HG02610 (cell line): Measurements from ENCODE around the gene ST3GAL4.
A peak's percentile ranks its signal among the peaks of the same experiment; 100 is the strongest.
"Not testable (repeated sequence)": the region's sequence is repeated elsewhere in the genome, so short reads cannot be mapped to it uniquely, and the experiment has no call there.

Experiments
- ATAC-seq: cut with Tn5 transposase; IDR thresholded peaks from one replicate; pipeline ENCODE4 v1.9.1; 2021; ENCODE audit warnings: mild to moderate bottlenecking, moderate library complexity; ENCODE audit not compliant: unreplicated experiment

Gene ST3GAL4, protein sequence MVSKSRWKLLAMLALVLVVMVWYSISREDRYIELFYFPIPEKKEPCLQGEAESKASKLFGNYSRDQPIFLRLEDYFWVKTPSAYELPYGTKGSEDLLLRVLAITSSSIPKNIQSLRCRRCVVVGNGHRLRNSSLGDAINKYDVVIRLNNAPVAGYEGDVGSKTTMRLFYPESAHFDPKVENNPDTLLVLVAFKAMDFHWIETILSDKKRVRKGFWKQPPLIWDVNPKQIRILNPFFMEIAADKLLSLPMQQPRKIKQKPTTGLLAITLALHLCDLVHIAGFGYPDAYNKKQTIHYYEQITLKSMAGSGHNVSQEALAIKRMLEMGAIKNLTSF

DNA sequence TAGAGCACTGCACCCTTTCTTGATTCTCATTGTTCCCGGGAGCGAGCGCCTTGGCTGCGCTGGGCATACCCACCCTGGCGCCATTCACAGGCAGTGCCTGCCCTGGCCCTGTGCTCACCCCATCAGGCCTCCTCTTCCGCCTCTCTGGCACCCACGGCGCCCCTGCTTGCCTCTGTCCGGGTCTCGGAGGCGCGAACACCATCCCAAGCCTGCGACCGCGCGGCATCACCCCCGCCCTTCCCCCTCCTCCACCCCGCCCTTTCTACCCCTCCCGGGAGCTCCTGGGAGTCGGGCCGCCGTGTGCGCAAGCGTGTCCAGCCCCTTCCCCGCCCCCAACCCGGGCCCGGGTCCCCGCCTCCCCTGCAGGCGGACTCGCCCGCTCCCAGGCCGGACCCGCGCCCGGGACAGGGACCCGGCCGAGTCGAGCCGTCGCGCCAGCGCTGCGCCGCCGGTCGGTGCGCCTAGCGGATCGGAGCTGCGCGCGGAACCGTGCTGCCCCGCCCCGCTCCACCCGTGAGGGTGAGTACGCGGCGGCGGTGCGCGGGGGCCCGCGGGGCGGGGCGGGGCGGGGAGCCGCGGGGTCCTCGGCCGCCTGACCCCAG lies at the start of gene ST3GAL4:
Gene ST3GAL4, plus strand, starts transcription at position 363 of the 602 bp plus-strand sequence. CDS start 50,470 bp downstream, outside the sequence.
- peak; percentile 68 for ATAC-seq

DNA sequence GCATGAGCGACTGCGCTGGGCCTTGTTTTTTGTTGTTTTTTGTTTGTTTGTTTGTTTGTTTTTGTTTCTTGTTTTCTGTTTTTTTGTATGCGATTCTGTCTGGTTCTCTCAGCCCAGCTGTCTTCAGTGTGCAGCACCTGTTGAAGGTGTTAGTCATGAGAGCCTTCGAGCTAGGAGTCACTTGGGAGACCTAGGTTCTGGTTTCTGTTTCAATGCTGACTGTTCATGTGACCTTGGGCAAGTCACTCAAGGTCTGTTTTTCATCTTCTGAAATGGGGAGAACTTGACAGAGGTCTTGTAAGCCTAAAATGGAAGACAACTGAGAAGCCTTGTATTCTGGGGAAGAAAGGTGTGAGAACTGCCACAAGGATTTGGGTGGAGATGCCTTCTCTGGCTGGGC lies 49.8 kb upstream of the ST3GAL4 start:
- ATAC-seq, result peak; percentile 69

DNA sequence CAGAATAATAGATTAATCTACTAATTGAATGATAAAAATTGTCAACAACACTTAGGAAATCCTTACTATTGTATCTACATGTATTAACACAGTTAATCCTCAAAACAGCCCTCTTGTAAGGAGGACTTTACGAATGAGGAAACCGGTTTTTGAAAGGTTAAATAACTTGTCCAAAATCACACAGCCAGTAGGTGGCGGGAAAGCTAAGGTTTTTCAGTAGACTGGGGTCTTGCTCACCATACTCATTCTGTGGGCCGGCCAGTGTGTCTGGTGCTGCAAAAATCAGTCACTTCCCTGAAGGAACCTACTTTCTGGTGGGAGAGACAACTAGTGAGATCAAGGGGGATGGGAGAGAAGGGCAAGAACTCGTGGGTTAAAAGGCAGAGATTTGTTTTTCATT lies 47.8 kb upstream of the ST3GAL4 start:
- no peak for ATAC-seq

DNA sequence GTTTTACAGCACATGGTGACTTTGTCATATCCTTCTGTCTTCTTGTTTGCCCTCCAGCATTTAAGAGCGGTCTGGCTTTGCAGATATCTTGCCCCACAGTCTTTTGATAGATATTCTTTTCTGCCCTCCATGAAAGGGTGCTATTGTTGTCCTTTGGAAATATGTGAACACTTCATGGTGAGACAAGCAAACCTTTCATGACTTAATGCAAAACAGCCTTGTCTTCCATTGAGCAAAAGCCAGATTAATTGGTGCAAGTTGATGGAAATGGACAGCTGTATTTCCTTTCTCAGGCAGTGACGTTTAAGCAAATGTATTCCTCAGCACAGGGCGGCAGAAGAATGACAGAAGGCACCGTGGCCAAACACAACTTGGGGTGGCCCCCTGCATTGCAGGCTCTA lies 47.2 kb upstream of the ST3GAL4 start:
- no peak for ATAC-seq

DNA sequence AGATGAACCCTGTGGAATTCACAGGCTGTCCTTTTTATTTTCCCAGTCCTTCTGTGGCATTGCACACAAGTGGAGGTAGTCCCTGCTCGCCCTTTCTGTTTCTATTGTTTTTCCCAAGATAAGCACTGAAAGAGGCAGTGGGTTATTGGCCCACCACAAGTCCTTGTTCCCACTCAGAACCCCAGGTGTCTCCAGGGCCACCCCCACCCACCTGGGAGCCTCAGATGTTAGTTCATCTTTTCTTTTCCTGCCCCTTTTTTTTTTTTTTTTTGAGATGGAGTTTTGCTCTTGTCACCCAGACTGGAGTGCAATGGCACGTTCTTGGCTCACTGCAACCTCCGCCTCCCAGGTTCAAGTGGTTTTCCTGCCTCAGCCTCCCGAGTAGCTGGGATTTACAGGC lies 46.7 kb upstream of the ST3GAL4 start:
- not testable (repeated sequence) for ATAC-seq

DNA sequence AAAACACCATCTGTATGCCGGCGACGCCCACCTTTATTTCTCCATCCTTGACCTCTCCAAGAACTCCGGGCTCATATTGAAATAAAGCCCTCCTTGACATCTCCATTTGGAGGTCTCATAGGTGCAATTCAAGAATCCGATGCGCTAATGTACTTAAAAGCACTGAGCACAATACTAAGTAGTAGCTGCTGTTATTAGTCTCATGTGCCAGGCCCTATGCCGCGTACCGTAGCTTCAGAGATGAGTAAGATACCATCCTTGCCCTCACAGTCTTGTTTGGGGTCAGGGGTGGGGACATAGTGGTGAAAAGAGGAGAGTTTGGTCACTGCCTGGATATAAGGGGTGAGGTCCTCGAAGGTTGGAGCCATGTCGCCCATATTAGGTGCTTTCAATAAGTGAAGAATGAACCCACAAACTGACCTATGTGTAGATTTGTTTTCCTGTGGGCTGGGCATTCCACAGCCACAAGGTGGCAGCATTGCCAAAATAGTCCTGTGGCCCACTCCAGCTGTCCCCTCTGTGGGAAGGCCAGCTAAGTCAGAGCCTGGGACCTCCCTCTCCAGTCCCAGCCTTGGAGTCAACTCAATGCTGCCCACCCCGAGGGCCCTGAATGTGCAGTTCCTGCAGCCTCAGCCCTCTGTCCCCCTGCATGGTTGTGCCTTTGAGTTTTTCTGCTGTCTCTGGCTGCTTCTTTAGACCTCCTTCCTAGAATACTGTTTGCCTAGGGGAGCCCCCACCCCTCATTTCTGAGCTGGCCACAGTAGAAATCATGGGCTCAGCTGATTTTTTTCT lies 45.1 kb upstream of the ST3GAL4 start:
- peak; percentile 21 for ATAC-seq

DNA sequence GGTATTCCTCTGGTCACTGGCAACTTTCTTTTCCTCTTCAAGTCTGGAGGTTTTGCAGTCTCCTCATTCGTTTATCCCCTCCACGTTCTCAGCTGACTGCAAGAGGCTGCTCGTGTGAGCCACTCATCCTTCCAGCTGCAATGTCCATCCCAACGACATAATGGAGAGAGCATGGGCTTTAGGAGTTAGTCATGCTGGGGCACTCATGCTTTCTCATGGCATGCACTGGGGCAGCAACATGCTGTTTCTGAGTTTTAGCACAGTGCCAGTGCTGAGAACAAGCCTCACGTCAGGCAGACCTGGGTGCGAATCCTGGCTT lies 44.5 kb upstream of the ST3GAL4 start:
- ATAC-seq, result no peak

DNA sequence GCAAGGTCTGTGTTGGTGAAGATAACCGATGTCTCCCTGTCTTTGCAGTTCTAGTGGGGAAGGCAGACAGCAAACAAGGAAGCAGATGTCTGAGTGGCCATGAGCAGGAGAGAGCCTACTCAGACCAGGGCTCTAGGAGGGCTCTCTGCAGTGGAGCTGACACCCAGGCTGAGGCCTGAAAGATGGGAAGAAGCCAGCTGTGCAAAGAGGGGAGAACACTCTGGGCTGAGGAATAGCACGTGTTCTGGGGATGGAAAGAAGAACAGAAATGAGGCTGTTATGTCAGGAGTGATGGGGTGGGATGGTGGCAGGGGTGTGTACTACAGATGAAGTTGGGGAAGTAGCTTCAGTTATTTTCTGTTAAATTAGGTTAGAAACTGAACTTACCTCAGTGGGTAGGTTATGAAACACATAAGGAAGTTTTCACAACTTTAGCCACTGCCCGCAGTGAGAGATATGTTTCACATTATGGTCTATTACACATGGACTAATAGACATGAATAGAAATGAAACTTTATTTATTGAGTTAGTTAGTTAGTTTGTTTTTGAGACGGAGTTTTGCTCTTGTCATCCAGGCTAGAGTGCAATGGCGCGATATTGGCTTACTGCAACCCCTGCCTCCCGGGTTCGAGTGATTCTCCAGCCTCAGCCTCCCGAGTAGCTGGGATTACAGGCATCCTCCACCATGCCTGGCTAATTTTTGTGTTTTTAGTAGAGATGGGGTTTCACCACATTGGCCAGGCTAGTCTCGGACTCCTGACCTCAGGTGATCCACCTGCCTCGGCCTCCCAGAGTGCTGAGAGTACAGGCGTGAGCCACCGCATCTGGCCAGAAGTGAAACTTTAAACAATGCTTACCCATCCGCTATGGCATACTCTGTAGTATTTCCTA lies 43.8 kb upstream of the ST3GAL4 start:
- peak; percentile 85 for ATAC-seq

DNA sequence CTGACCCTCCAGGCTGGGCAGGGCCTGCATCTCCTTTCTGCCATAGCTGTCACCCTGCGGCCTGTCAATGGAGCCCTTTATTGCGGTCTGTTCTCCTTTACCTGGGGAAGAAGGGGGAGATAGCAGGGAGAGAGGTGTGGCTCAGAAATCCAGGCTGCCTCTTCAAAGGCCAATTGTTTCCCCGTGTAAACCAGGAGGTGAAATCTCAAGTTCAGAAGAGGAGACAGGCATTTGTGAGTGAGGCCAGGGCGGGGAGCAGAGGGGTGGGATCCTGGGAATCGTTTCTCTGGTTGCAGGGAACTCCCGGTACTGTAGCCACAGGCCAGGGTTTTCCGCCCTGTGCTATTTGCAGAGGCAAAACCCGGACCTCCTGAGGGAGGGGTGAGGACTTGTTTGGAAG lies 42.5 kb upstream of the ST3GAL4 start:
- no peak for ATAC-seq

DNA sequence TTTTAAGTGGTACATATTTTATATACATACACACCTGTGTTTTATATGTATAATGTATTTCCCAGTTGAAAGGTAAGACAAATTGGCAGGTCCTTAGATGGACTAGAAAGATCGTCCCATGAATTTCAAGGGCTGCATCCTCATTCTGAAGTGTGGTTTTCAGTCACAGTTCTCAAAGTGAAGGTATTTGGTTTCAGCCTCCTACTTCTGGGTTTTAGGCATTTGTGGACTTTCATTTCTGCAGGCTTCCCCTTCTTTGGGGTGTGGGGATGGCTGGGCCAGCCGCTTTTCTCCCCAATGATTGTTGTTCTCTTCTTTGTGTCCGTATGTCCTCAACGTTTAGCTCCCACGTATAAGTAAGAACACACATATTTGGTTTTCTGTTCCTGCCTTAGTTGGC lies 41.7 kb upstream of the ST3GAL4 start:
- no peak for ATAC-seq

DNA sequence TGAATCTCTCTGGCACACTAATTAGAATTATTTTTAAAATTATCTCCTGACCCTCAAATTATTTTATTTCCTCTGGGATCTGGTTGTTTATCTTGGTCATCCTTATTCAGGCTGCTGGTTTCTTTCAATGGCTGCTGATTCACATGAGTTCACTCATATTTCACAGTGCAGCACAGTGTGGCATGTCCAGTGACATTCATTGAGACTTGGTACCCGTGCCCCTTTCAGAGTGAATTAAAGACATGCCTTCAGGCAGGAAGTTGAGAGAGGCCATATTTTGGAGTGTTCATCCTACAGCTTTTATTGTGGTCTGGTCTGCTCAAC lies 38.1 kb upstream of the ST3GAL4 start:
- ATAC-seq, result no peak

DNA sequence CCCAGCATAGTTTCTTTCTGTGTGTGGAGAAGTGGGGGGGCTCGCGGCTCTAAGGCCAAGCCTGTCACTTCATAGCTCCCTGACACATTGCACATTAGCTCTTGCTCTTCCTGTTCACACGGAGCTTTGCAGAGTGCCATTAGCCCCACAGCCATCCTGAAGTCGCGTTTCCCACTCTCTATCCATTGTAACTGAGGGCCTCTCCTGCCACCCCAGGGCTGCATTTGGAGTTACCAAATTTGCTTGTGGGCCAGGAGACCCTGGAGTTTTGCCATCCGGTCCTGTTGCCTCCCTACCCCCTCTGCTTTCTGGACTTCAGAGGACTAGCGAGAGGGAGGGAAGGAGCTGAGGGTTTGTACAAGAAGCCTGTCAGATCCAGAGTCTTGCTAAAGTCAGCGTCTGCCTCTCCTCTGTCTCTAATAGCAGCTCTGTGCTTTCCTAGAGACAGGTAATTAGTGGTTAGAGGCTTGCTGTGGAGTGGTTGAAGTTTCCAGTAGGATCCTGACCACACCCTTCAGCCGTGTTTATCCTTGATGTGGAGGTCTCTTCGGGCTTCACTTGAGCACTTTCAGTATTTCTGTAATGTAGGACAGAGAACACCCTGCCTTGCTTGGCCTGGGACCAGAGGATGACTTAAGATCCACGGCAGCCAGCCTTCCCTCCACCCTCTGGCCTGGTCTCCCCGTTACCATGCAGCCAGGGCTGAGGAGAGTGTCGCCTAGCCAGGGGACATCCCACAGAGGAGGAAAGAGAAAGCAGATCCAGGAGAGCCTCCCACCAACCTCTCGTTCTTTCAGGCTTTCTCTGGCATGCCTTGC lies 37.5 kb upstream of the ST3GAL4 start:
- ATAC-seq, result peak; percentile 54

DNA sequence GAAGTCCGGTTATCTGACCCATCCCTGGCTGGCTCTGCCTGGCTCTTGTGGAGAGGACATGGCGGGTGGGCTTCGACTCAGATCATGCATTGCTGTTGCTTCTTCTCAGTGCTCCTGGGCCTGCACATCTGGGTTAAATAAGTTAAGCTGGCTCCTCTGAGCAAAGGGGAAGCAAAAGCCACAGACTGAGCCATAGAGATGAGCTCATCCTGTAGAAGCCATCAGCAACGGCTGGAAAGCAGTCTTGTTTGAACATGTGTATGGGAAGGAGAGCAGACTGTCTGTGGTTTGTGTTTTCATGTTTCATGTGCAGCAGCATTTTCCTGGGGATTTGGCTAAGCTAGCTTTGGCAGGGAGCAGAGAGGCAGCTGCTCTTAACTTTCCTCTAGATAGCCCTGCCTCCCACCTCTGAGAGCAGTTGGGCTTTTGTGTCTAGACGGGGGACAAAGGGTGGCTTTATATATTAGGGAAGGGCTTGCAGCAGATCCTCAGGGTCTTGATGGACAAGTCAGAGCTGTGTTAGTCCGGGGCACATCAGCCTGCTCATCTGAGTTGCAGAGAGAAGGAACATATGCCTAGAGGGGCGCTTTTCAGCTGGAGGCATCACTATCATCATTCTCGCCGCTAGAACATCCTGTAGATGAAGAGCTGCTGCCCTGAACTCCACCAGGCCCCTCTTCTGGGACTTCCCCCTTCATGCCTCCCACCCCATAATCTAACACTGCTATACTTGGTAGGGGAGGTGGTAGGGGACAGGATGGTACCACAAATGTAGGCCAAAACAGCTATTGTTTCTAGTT lies 36.7 kb upstream of the ST3GAL4 start:
- peak; percentile 72 for ATAC-seq

DNA sequence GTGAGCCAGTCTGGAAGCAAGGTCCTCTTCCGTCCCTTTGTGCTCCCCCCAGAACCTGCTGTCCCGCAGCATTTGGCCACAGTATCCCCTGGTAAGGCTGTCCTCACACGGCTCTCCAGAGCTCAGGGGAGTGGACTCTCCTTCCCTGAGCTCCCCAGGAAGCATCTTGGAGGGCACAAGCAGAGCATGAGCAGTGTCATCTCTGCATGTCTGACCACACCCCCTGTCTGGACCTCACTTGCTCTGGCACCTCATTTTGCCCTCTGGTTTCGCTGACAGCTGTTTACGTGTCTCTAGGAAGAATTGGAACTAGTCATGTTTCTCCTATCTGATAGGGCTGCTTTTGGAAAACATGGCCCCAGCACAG lies 36.1 kb upstream of the ST3GAL4 start:
- ATAC-seq, result no peak

DNA sequence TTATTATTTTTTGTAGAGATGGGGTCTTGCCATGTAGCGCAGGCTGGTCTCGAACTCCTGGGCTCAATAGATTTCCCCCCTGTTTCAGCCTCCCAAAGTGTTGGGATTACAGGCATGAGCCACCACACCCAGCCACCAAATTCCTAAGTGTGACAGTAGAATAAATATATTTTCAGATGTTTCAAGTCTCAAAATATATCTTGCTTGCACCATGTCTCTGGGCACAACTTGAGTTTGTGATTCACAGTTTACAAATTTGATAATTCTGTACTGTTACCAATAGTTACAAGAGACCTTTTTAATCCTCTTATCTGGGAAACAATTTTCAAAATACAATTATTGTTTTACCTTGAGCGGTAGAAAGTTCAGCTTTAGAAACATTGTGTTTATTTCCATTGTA lies 32.5 kb upstream of the ST3GAL4 start:
- ATAC-seq, result no peak

DNA sequence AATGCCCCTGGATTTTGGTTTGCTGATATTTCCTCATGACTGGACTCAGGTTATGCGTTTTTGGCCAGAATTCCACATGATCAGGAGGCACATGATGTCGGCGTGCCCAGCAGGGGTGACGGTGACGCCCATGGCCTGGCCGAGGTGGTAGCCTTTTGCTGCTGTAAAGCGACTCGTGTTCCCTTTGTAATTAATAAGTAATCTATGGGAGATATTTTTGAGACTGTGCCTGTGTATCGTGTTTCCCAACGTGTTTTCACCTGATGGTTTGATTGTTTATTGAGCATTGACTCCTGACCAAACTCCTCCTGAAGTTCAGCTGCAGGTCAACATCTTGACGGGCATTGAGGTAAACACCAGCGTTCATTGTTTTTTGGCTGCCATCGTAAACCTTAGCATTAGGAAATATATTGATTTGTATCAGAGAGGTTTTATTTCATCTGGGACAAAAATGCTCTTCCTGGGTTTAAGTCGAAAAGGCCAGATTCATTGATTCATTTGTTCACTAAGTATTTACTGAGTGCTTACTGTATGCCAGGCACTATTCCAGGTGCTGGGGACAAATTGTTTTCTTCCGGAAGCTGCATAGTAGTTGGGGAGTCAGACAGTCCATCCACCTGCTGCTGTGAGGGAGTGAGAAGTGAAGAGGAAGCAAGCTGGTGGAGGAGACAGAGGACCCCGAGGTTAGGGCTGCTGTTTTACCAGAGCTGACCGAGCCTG lies 28.0 kb upstream of the ST3GAL4 start:
- ATAC-seq, result no peak

DNA sequence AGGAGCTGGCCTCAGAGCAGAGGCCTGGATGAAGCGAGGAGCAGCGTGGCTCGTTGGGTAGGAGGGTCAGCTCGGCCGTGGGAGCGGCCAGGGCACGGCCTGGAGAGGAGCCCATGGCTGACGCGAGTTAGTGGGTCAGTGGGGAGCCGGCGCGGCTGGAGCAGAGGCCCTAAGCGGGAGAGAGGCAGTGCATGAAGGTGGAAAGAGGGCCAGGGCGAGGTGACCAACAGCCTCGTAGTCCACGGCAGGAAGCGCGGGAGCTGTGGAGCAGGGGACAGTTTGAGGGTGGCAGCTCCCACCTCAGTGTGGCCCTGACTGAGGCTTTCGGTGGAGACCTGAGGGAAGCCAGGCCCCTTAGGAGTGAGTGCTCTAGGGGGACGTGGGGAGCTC lies 27.5 kb upstream of the ST3GAL4 start:
- no peak for ATAC-seq

DNA sequence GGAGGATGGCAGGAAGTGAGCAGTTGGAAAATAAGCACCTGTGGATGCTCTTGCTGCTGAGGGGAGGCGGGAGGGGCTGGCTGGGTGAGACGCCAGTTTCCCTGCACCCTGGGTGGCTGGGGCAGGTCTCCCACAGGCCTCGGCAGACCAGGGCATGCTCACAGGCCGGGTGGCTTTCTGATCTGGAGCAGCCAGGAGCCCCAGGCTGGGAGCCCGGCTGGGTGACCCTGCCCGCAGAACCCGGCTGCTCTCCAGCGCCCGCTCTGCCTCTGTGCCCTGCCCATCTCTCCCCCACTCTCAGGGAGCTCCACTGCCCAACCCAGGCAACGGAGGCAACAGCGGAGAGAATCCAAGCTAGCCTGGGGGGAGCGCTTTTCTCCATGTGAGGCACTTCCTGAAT lies 27.0 kb upstream of the ST3GAL4 start:
- no peak for ATAC-seq
